HG03521 (cell line): ENCODE data around the gene MYL3.

Source experiments
- ATAC-seq: cut with Tn5 transposase; IDR thresholded peaks from one replicate; pipeline ENCODE4 v1.9.1; 2021; ENCODE audit warnings: mild to moderate bottlenecking, moderate library complexity; ENCODE audit not compliant: unreplicated experiment

Gene MYL3

DNA sequence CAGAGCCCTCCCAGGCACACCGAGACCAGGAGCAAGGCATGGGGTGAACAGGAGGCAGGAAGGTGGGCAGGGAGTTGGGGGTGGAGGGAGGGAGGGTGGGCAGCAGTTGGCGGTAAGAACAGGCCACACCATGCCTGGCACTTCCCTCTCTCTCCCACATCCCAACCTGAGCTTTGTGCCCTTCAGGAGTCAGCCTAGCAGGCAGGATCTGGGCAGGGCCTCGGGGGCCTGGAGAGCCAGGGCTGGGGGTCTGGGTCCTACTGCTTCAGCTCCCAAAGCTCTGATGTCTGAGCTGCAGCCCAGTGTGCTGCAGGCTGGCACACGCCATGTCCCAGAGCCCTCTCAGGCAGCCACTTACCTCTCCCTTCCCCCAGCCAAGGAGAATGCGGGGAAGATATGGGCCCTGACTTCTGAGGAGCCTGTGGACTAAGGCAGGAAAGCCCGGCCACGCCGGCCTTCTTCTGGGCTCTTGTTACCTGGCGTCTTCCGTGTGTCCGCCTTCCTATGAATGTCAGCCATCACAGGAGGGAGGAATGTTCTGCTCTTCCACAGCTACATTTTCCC, 2.9 kb upstream of the MYL3 start:
- no peak for ATAC-seq

- ATAC-seq, result no peak
These were observed 2.3 kb upstream of the MYL3 start for GRCh38 chr3:46865546-46865945.

- no peak for ATAC-seq
These were observed 1.8 kb upstream of the MYL3 start for GRCh38 chr3:46865031-46865507.

DNA sequence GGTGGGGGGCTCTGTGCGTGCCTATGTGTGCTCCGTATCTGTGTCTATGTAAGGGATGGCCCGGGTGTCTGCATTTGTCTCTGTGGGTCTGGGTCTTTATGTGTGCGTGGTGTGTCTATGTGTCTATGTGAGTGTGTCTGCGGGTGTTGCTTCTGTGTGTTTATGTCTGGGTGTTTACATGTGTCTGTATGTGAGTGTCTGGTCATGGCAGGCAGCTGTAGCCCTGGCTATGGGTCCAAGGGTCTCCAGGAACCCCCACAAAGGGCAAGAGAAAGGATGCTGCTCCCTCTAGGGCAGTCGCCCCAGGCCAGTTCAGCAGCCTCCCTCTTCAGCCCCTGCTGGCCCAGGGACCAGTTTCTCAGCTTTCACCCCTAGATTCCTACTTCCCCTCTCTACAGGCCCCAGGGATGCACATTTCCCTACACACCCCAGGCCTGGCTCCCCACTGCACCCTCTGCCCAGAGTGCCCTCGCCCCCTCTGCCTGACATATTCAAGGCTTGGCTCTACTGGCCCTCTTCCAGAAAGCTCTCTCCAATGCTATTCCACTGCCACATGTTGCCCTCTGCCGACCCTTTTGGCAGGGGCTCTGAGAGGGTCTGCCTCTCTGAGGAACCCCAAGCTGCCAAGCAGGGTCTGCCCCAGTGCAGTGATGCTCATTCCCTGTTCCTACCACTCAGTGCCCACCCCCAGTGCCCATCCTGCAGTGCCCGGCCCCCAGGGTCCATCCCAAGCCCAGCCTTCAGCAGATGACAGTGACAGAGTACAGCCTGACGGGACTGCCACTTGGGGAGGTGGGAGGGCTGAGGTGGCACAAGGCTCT, 1.0 kb upstream of the MYL3 start:
- ATAC-seq, result no peak

- no peak for ATAC-seq
These were observed 747 bp downstream of the MYL3 start for GRCh38 chr3:46862369-46863025.

GRCh38 chr3:46861605-46862368, 1.5 kb downstream of the MYL3 start:
- no peak for ATAC-seq

DNA sequence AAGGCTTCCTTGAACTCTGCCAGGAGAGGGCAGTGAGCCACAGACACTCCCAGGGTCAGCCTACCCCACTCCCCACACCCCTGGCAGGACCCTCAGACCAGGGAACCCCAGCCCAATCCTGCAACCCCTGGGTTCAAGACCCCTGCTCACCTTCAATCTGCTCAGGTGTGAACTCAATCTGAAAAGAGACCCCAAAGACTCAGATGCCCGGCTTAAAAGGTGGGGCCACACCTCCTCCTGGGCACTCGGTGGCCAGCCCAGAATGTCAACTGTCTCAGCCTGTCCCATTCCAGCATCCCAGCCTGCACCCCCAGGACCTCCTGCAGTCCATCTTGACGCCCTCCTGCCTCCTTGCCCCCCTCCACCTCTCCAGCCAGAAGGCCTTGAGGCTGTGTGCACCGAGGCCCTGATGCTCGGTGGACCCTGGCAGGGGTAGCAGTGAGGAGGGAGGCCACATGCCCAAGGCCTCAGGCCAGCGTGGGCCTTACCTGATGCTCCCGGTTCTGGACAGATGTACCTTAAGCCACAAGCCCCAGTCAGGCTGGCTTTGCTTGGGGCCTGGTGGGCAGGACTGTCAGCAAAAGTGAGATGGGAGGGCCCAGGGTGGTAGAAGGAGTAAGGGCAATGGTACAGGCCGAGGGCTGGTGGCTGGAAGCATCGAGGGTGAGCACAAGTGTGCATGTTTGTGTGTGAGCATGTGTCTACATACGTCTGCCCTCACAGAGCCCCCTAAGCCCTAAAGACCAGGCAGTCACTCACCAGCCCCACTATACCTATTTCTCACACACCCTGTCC, 2.2 kb downstream of the MYL3 start:
- no peak for ATAC-seq

DNA sequence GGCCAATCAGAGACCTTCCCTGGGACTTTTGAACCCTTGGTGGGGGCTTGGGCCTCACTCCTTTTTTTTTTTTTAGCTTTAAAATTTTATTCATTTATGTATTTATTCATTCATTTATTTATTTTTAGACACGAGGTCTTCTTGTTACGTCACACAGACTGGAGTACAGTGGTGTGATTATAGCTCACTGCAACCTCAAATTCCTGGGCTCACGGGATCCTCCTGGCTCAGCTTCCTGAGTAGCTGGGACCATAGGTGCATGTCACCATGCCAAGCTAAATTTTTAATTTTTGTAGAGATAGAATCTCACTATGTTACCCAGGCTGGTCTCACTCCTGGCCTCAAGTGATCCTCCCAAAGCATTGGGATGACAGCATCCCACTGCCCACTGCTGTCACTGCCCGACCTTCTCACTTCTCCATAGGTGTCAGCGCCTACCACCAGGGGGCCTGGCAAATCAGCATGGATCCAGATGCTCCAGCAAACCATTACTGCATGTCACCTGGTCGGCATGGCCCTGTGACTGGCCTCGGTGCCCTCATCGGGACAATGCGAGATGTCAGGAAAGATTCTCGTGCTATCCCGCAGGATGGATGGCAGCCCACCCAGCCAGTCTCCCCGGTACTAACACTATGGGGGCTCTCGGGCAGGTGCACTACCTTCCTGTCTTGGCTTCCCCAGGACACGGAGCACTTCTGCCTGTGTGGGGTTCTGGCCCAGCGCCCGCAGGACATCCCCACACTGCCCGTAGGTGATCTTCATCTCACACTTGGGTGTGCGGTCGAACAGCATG, 3.0 kb downstream of the MYL3 start:
- no peak for ATAC-seq

DNA sequence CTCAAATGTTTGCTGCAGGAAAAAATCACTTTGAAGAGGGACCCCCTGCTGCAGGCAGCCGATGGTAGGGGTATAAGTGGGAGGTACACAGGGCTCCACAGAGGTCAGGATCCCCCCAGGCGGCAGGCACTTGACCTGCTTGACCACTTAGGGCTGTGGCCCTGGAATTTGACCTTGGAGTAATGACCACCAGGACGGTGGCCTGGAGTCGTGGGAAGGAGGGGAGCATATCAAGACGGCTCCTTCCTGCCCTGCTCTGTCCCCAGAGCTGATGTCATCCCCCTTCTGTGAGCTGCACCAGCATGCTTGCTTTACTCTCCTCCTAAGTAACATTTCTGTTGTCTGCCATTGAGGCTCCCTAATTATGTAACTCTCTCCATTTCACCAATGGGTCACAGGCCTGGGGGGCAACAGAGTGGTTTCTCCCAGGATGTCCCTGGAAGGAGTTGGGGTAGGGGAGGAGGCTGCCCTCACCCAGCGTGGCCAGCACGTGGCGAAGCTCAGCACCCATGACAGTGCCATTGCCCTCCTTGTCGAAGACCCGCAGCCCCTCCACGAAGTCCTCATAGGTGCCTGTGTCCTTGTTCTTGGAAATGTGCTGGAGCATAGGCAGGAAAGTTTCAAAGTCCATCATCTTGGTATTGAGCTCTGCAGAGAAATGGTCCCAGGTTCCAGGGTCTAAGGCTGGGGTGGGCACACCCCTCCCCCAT, 4.1 kb downstream of the MYL3 start:
- no peak for ATAC-seq

DNA sequence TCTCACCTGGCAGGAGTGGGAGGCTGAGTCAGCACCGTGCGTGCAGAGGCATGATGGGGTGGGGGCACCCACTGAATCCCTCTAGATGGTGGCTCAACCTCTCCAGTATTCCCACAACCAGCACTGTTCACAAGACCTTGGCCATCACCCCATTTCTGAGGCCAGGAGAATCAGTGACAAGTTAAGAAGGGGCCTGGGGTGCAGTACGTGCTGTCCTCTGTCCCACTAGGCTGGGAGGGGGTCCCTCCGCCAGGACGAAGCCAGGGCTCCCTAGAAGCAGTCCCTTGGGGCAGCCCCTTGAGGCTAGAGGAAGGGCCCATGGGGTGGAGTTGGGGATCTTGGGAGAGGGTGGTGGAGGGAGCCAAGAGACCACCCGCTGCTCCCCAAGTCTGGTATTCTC, 4.8 kb downstream of the MYL3 start:
- no peak for ATAC-seq

- no peak for ATAC-seq
These were observed 5.5 kb downstream of the MYL3 start for GRCh38 chr3:46857485-46858341.

GRCh38 chr3:46856576-46857471, 6.4 kb downstream of the MYL3 start:
- no peak for ATAC-seq

- no peak for ATAC-seq
These were observed 8.7 kb downstream of the MYL3 start for GRCh38 chr3:46854555-46854991.

GRCh38 chr3:46853441-46854415, 9.5 kb downstream of the MYL3 start:
- ATAC-seq, result no peak

DNA sequence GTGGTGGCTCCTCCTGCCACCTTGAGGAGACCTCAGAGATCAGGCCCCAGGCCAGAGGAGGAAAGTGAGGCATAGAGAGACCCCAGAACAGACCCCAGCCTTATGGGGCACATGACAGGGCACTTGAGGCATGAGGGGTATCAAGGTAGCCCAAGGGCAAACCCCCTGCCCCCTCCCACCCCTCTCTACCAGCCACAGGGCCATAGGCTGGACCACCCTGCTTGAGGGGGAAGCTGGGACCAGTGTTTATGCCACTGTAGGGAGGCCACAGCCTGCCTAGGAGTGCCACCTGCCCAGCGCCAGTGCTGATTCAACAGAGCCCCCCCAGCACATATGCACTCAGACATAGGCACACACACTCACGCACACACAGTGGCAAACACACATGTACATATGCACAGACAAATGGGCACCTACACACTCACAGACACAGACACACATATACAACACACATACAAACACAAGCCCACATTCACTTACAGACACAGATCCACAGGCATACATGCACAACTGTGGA, 10.3 kb downstream of the MYL3 start:
- ATAC-seq, result no peak

- no peak for ATAC-seq
These were observed 10.9 kb downstream of the MYL3 start for GRCh38 chr3:46852334-46852720.
